Globus pallidus (tissue), 1 donor: Measurements from ENCODE around the gene FAF2.

ENCODE experiments used
- DNase-seq: peaks from one replicate; pipeline ENCODE4 v3.0.0-alpha.2; 2015; ENCODE audit warnings: low spot score

Gene FAF2

GRCh38 chr5:176530983-176531901 lies 83.1 kb downstream of the FAF2 start:
- peak; percentile 93 for DNase-seq

GRCh38 chr5:176531902-176532493 lies 83.8 kb downstream of the FAF2 start:
- DNase-seq: no peak

- DNase-seq: no peak
Measured at GRCh38 chr5:176532795-176533194, 84.6 kb downstream of the FAF2 start.

GRCh38 chr5:176533390-176533789 lies 85.2 kb downstream of the FAF2 start:
- DNase-seq: peak; percentile 47

GRCh38 chr5:176533894-176534611 lies 85.9 kb downstream of the FAF2 start:
- no peak for DNase-seq

GRCh38 chr5:176534640-176535039 lies 86.5 kb downstream of the FAF2 start:
- DNase-seq: no peak

GRCh38 chr5:176535101-176535663 lies 87.0 kb downstream of the FAF2 start:
- no peak for DNase-seq

- no peak for DNase-seq
Measured at GRCh38 chr5:176535664-176536131, 87.5 kb downstream of the FAF2 start.

- peak; percentile 82 for DNase-seq
Measured at GRCh38 chr5:176536132-176536901, 88.1 kb downstream of the FAF2 start.

GRCh38 chr5:176536902-176537553 lies 88.8 kb downstream of the FAF2 start, which contains the start of gene RNF44:
Gene RNF44, minus strand, starts transcription at chr5:176537402. Its CDS starts 4,930 bp downstream, at chr5:176532472.
- DNase-seq: peak; percentile 98

- peak; percentile 99 for DNase-seq
Measured at GRCh38 chr5:176537554-176538229, 89.5 kb downstream of the FAF2 start.

- no peak for DNase-seq
Measured at GRCh38 chr5:176538230-176538988, 90.2 kb downstream of the FAF2 start.

- DNase-seq: no peak
Measured at GRCh38 chr5:176538989-176539384, 90.8 kb downstream of the FAF2 start.

GRCh38 chr5:176540476-176540899 lies 92.3 kb downstream of the FAF2 start:
- no peak for DNase-seq

- no peak for DNase-seq
Measured at GRCh38 chr5:176540956-176541337, 92.8 kb downstream of the FAF2 start.

GRCh38 chr5:176541338-176542134 lies 93.4 kb downstream of the FAF2 start:
- DNase-seq: no peak

GRCh38 chr5:176542135-176542595 lies 94.0 kb downstream of the FAF2 start:
- no peak for DNase-seq

- DNase-seq: no peak
Measured at GRCh38 chr5:176542596-176543427, 94.6 kb downstream of the FAF2 start.
